GM12801 (cell line): ENCODE measurements around the gene SCO2.

ENCODE experiments used
- TF ChIP-seq, protein P1 (sequence below): IDR thresholded peaks from one replicate; pipeline ENCODE4 v1.5.1; 2011; ENCODE audit warnings: control low read depth; ENCODE audit not compliant: insufficient read length; ENCODE audit errors: extremely low read depth

SCO2 gene

DNA sequence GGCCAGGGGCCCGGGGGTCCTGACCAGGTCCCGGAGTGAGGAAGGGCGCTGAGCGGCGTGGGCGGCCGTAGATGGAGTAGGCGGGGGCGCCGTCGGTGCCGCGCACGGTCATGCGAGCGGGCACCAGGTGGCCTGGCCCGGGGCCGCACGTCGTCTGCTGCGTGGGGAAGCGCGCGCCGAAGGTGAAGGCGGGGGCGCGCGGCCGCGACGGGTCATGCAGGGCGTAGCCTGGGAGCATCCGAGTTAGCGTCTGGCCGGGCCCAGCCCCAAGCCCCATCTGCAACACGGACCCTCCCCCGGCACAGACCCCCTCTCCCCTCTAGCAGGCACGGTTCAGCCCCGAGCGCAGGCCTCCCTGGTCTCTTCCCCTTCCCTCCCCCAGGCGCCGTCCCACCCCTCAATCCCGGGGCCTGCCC is 6.2 kb upstream of the SCO2 start:
- TF ChIP-seq, protein P1, sequence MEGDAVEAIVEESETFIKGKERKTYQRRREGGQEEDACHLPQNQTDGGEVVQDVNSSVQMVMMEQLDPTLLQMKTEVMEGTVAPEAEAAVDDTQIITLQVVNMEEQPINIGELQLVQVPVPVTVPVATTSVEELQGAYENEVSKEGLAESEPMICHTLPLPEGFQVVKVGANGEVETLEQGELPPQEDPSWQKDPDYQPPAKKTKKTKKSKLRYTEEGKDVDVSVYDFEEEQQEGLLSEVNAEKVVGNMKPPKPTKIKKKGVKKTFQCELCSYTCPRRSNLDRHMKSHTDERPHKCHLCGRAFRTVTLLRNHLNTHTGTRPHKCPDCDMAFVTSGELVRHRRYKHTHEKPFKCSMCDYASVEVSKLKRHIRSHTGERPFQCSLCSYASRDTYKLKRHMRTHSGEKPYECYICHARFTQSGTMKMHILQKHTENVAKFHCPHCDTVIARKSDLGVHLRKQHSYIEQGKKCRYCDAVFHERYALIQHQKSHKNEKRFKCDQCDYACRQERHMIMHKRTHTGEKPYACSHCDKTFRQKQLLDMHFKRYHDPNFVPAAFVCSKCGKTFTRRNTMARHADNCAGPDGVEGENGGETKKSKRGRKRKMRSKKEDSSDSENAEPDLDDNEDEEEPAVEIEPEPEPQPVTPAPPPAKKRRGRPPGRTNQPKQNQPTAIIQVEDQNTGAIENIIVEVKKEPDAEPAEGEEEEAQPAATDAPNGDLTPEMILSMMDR: no peak

DNA sequence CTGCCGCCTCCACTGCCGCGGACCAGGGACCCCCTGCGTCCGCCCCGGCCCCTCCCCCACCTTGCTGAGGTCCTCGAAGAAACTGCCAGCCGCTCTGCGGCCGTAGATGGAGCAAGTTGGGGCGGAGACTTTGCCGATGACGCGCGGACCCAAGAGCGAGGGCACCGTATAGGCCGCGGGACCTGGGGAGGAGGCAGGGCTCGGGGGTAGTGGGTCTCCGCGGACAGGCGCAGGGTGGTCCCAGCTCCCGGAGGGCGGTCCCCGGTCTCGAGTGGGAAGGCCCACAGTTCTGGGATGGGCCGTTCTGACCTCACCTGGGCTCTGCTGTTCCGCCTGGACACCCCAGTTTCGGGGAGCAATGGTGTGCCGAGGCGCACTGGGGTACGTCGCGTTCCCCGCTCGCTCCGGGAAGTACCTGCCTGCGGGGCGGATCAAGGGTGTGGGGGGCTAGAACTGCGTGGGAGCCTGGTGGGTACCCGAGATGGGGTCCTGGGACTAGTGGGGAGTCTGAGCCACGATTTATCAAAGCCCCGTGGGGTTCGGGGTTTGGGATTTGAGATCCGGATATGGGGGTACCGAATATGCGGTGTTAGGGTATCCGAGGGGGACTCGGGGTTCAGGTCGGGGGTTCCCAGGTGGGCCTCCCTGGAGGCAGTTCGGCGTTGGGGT is 5.6 kb upstream of the SCO2 start:
- TF ChIP-seq, protein P1: no peak

DNA sequence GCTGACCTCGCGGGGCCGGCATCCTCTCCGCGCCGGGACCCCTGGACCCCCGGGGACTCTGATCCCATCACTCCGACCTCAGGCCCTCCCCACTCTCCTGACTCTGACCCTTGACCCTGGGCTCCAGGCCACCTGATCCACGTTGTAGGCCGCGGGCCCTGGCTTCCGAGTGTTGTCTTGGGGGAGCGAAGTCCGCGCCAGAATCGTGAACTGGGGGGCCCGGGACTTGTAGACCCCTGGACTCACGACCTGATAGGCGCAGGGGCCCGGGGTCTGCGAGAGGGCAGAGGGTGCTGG is 5.1 kb upstream of the SCO2 start:
- TF ChIP-seq, protein P1: no peak

DNA sequence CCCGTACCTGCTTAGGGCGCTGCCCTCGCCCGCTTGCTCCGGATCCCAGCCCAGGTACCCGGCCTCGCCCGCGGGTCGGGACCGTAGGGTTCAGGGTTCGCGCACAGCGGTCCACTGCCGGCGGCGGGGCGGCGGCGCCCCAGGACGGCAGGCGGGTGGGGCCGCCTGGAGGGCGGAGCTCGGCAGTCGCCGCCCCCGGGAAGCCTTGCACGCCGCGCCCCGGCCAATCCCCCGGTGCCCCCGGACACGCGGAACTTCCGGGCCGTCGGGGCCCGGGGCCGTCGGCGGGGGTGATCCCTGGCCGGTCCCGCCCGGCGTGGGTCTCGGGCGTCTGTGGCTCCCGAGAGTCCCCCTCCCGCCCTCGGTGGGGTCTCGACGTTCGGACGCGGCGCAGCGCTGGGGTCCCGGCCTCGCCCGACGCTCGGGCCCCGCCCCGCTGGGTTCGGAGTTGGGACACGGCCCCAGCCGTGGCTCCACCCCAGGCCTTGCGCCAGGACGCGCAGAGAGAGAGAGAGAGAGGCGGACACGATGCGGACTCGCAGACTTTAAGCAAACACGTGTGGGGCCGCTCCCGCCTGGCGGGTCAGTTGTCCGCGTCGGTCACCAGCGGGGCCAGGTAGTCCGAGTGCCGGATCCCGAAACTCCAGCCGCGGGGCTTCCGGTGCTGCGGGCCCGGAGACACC is 4.6 kb upstream of the SCO2 start, which contains the start of gene TYMP:
Gene TYMP, minus strand, starts transcription at position 116 of the 683 bp plus-strand sequence. CDS start 303 bp downstream, outside the sequence.
- TF ChIP-seq, protein P1: no peak

- TF ChIP-seq, protein P1: no peak
Observed at GRCh38 chr22:50529416-50529896, 4.1 kb upstream of the SCO2 start.

GRCh38 chr22:50528682-50529415 is 3.5 kb upstream of the SCO2 start:
- TF ChIP-seq, protein P1: no peak

DNA sequence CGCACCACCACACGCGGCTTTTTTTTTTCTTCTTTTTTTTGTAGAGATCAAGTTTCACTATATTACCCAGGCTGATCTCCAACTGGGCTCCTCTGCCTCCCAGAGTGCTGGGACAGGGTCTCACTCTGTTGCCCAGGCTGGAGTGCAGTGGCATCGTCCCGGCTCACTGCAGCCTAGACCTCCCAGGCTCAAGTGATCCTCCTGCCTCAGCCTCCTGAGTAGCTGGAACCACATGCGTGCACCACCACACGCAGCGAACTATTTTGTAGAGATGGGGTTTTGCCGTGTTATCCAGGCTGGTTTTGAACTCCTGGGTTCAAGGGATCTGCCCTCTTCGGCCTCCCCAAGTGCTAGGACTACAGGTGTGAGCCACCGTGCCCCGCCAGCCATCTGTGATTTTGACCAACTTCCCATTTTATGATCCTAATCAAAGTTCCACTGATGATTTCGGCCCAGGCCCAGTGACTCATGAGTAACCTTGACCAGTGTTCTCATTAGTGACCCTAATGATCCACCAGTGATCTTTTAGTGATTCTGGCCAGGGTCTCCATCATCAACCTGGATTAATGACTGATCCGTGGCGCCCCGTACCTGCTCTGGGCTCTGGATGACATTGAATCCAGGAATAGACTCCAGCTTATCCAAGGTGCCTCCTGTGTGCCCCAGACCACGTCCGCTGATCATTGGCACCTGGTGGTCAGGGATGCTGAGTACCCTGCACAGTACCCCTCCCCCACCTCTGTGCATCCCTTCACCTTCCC is 2.7 kb upstream of the SCO2 start:
- TF ChIP-seq, protein P1: no peak
